NB4 (cell line): Measurements from ENCODE around the gene REEP1.

Experiments used
- DNase-seq: peaks from one replicate; pipeline ENCODE4 v3.0.0; 2010; ENCODE audit warnings: low read depth
- H3K4me3 ChIP-seq: one replicate; pipeline ENCODE4 v1.5.1; 2011; ENCODE audit warnings: mild to moderate bottlenecking, low read depth, low read length, moderate library complexity
- CTCF ChIP-seq: IDR thresholded peaks from one replicate; pipeline ENCODE4 v1.5.1; 2012; ENCODE audit warnings: low read depth, low read length
- MAX ChIP-seq: IDR thresholded peaks from 2 replicates; pipeline ENCODE4 v1.6.1; 2011; ENCODE audit warnings: low read depth, low read length
- MYC ChIP-seq: IDR thresholded peaks from 2 replicates; pipeline ENCODE4 v1.6.1; 2011; ENCODE audit warnings: low read depth, low read length
- POLR2A ChIP-seq: IDR thresholded peaks from 2 replicates; pipeline ENCODE4 v1.6.1; 2011; ENCODE audit warnings: mild to moderate bottlenecking; ENCODE audit not compliant: insufficient read length; ENCODE audit errors: extremely low read depth

REEP1 gene

GRCh38 chr2:86337244-86337835 is at the start of gene REEP1:
Gene REEP1 (minus strand): TSS chr2:86337626. CDS start chr2:86337510, 116 bp downstream.
- peak; percentile 22 for DNase-seq
- H3K4me3 ChIP-seq: no peak within 1 kb of the TSS
- no peak for TF ChIP-seq MYC

GRCh38 chr2:86383844-86384243 is 46.4 kb upstream of the REEP1 start:
- H3K4me3 ChIP-seq: no peak overlapping the region
- no peak for TF ChIP-seq MAX
- no peak for TF ChIP-seq POLR2A
- no peak for TF ChIP-seq CTCF
- no peak for TF ChIP-seq MYC
- DNase-seq: no peak

GRCh38 chr2:86382698-86383097 is 45.3 kb upstream of the REEP1 start:
- DNase-seq: no peak
- TF ChIP-seq MYC (no peak), MAX (no peak), POLR2A (no peak), CTCF (no peak)
- no peak overlapping the region for H3K4me3 ChIP-seq

- no peak overlapping the region for H3K4me3 ChIP-seq
- no peak for TF ChIP-seq CTCF
- no peak for DNase-seq
Measured at GRCh38 chr2:86382108-86382507, 44.7 kb upstream of the REEP1 start.

- no peak overlapping the region for H3K4me3 ChIP-seq
- no peak for TF ChIP-seq MAX
- no peak for TF ChIP-seq CTCF
- no peak for TF ChIP-seq POLR2A
- no peak for TF ChIP-seq MYC
- no peak for DNase-seq
Measured at GRCh38 chr2:86378469-86378868, 41.0 kb upstream of the REEP1 start.

- no peak for DNase-seq
- H3K4me3 ChIP-seq: no peak overlapping the region
- TF ChIP-seq POLR2A (no peak), CTCF (no peak), MYC (no peak), MAX (no peak)
Measured at GRCh38 chr2:86375623-86376022, 38.2 kb upstream of the REEP1 start.
